GM12878 (cell line): ENCODE results near the gene NUMBL. TPM values are rescaled to one million over a fixed set of nuclear protein-coding genes. Genes with fewer than 3 reads are reported as not detected.

Experiments used
- ATAC-seq: fragments of 200-7000 bp; cut with Tn5 transposase; 3 replicates; pipeline ENCODE4 v1.9.1; 2020; ENCODE audit warnings: mild to moderate bottlenecking, moderate library complexity
- BruUV-seq: library from RNA; stranded (reverse); fragments of 400-500 nt; replicated peaks from 2 replicates; lab custom pipeline; 2021; lab: Mats Ljungman, UMichigan
- CTCF ChIA-PET: fragments of 300-600 bp; sonication (Branson Sonifier 250); formaldehyde crosslinking; extraction: SDS; loops from one replicate; lab custom pipeline; 2021; ENCODE audit warnings: inconsistent platforms; lab: Yijun Ruan, JAX
- POLR2A ChIA-PET: fragments of 350-600 bp; formaldehyde crosslinking; extraction: SDS; loops from one replicate; lab custom pipeline; 2021; ENCODE audit warnings: inconsistent platforms; lab: Charles Lee
- RAD21 ChIA-PET: fragments of 300-600 bp; sonication (Branson Sonifier 250); formaldehyde crosslinking; loops from one replicate; lab custom pipeline; 2023; ENCODE audit warnings: antibody characterized with exemption; ENCODE audit not compliant: unreplicated experiment; lab: Charles Lee
- SMC1A ChIA-PET: fragments of 300-600 bp; sonication (Branson Sonifier 250); formaldehyde crosslinking; loops from one replicate; lab custom pipeline; 2023; ENCODE audit not compliant: unreplicated experiment, uncharacterized antibody; lab: Charles Lee
- DNase-seq: peaks from one replicate; pipeline ENCODE4 v3.0.0-alpha.2; 2011; ENCODE audit warnings: low read depth, low spot score
- FAIRE-seq: peaks from 3 replicates; lab custom pipeline; 2011; peaks lifted over from hg19 to GRCh38; lab: Jason Lieb, UNC
- H2AFZ ChIP-seq: 2 replicates; pipeline ENCODE4 v1.6.0; 2011; ENCODE audit warnings: low read depth, low read length, control low read depth; ENCODE audit not compliant: control insufficient read depth
- H3K27ac ChIP-seq: 2 replicates; pipeline ENCODE4 v1.5.1; 2011; ENCODE audit warnings: control low read depth; ENCODE audit not compliant: control insufficient read depth, insufficient read depth
- H3K27me3 ChIP-seq, 2 experiments: replicated peaks in 1 of 2; 2 replicates each; pipeline versions ENCODE4 v1.6.0 to v1.6.1; 2011; ENCODE audit warnings: low read length in 1 of 2; ENCODE audit not compliant: control insufficient read depth in 2 of 2, insufficient read depth in 2 of 2
- H3K36me3 ChIP-seq, 2 experiments: 2 replicates each; pipeline ENCODE4 v1.5.1; 2011; ENCODE audit warnings: low read length in 1 of 2; ENCODE audit not compliant: control insufficient read depth in 2 of 2, insufficient read depth in 2 of 2
- H3K4me1 ChIP-seq: 2 replicates; pipeline ENCODE4 v1.6.1; 2011; ENCODE audit warnings: mild to moderate bottlenecking, low read length, moderate library complexity, mixed read lengths; ENCODE audit not compliant: control insufficient read depth, insufficient read depth
- H3K4me2 ChIP-seq: 2 replicates; pipeline ENCODE4 v1.6.0; 2011; ENCODE audit warnings: control low read depth; ENCODE audit not compliant: control insufficient read depth, insufficient read depth
- H3K4me3 ChIP-seq: fragments of 200-600 bp; sonication (generic); 2 replicates; pipeline ENCODE4 v1.5.1; 2016
- H3K79me2 ChIP-seq: 2 replicates; pipeline ENCODE4 v1.6.0; 2011; ENCODE audit warnings: low read length; ENCODE audit not compliant: control insufficient read depth, insufficient read depth
- H3K9ac ChIP-seq: 2 replicates; pipeline ENCODE4 v1.8.0; 2011; ENCODE audit warnings: low read length, control low read depth, mixed read lengths; ENCODE audit not compliant: control insufficient read depth, insufficient read depth
- H3K9me3 ChIP-seq: replicated peaks from 3 replicates; pipeline ENCODE4 v1.5.1; 2011; ENCODE audit warnings: mild to moderate bottlenecking, low read length; ENCODE audit not compliant: control insufficient read depth, insufficient read depth
- H4K20me1 ChIP-seq: 2 replicates; pipeline ENCODE4 v1.6.0; 2011; ENCODE audit not compliant: control insufficient read depth, insufficient read depth
- CBX5 ChIP-seq: sonication (generic); IDR thresholded peaks from 2 replicates; pipeline ENCODE4 v1.6.1; 2016; ENCODE audit warnings: low read depth, moderate library complexity, mild to moderate bottlenecking, inconsistent platforms
- WGBS: methylation state at CpG from one replicate; pipeline ENCODE4 v1.1.6; 2016; ENCODE audit warnings: low lambda C conversion rate; ENCODE audit not compliant: insufficient replicate concordance, insufficient coverage; ENCODE audit errors: missing lambda C conversion rate; 5-methylcytosine and 5-hydroxymethylcytosine counted together
- in situ Hi-C: fragments of 300-500 bp; cut with MboI; formaldehyde crosslinking; loops from 9 replicates; pipeline ENCODE4 v1.14.3; 2018; ENCODE audit warnings: mixed read lengths
- intact Hi-C: fragments of 100-400 bp; cut with micrococcal nuclease; formaldehyde crosslinking; loops from one replicate; pipeline ENCODE4 v1.14.2; 2022; ENCODE audit not compliant: unreplicated experiment
- polyA plus RNA-seq, 11 experiments: library from polyadenylated mRNA; depleted of rRNA in 4 of 11; unstranded in 6 of 11; stranded (reverse) in 5 of 11; fragments of >200 nt; fragmentation: Nextera tagmentation in 4 of 11; fragmentation: Illumina TruSeq in 1 of 11; extraction: Ambion mirVana in 4 of 11; extraction: Trizol in 1 of 11; gene quantifications; 1 replicate in 1 of 11; 2 replicates in 10 of 11; pipeline versions ENCODE4 v1.2.1 to v1.2.3, GENCODE V29; 2011 to 2016; ENCODE audit warnings: inconsistent platforms in 2 of 11, missing spikeins in 2 of 11, low read depth in 1 of 11
- total RNA-seq, 4 experiments: library from RNA; depleted of rRNA in 3 of 4; stranded (reverse); fragments of >200 nt in 3 of 4; fragmentation: Illumina TruSeq in 1 of 4; extraction: Trizol in 1 of 4; gene quantifications; 2 replicates each; pipeline versions ENCODE4 v1.2.1 to v1.2.3, GENCODE V29; 2013 to 2021
- TF ChIP-seq, protein P1 (sequence below): fragments of 450-650 bp; IDR thresholded peaks from 2 replicates; pipeline ENCODE4 v1.6.1; 2016; ENCODE audit warnings: mild to moderate bottlenecking

The NUMBL gene
- total and polyA plus RNA-seq, 10 of the 15 experiments (the other 5 are each of a cell fraction or from before 2014, with no cell fraction given): 0.16 to 9.4 (median 1.9) TPM

DNA sequence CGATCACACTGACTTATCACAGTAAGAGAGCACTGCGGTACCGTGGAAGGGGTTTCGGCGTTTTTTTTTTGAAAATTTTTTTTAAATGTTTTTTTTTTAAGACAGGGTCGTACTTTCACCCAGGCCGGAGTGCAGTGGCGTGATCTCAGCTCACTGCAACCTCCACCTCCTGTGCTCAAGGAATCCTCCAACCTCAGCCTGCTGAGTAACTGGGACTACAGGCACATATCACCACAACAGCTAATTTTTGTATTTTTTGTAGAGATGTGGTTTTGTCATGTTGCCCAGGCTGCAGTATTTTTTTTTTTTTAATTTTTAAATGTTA, 70.3 kb downstream of the NUMBL start:
- BruUV-seq: no TSS peak
- no peak for TF ChIP-seq CBX5
- TF ChIP-seq, protein P1, sequence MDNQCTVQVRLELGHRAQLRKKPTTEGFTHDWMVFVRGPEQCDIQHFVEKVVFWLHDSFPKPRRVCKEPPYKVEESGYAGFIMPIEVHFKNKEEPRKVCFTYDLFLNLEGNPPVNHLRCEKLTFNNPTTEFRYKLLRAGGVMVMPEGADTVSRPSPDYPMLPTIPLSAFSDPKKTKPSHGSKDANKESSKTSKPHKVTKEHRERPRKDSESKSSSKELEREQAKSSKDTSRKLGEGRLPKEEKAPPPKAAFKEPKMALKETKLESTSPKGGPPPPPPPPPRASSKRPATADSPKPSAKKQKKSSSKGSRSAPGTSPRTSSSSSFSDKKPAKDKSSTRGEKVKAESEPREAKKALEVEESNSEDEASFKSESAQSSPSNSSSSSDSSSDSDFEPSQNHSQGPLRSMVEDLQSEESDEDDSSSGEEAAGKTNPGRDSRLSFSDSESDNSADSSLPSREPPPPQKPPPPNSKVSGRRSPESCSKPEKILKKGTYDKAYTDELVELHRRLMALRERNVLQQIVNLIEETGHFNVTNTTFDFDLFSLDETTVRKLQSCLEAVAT: 0 out of 2 replicates have a peak, but pooled peaks have one; percentile 29
- Histone ChIP-seq H3K36me3 (no peaks in the 10 kb centered on the region), H3K9me3 (no peaks in the 10 kb centered on the region; the same call in 2 of the 3 replicates), H4K20me1 (no peaks in the 10 kb centered on the region), H2AFZ (no peak overlapping the region), H3K9ac (no peak overlapping the region), H3K27me3 (no peaks in the 10 kb centered on the region), H3K4me3 (no peak overlapping the region), H3K4me2 (no peak overlapping the region), H3K4me1 (peaks cover 4% of the 10 kb centered on the region; the same call in 1 of the 2 replicates), H3K79me2 (no peaks in the 10 kb centered on the region), H3K27ac (no peak overlapping the region)
- ChIA-PET CTCF (interaction anchor here (1.0 to 3.6 kb wide), 5 partner anchors 11 to 79 kb away, joined by 3 to 30 read pairs (median 5); no protein-coding TSS in a partner anchor), RAD21 (interaction anchor here (0.8 to 1.2 kb wide), 2 partner anchors 14 to 16 kb away, joined by 4 to 5 read pairs; no protein-coding TSS in a partner anchor), SMC1A (interaction anchor here (0.5 to 2.2 kb wide), 4 partner anchors 12 to 274 kb away, joined by 3 to 6 read pairs (median 4); no protein-coding TSS in a partner anchor), POLR2A (interaction anchor here (0.6 to 1.4 kb wide), 3 partner anchors 14 to 1437 kb away, joined by 3 to 4 read pairs (median 4); no protein-coding TSS in a partner anchor)
- FAIRE-seq: no peak
- no peak for DNase-seq
- ATAC-seq: no peak
- WGBS: 86% methylated on average over 8 of the region's 8 CpGs
- intact Hi-C loops (no loop called here), in situ Hi-C loops (no loop called here)
